WTC11 (cell line): ENCODE data around the gene TJP3. TPM values are rescaled to one million over a fixed set of nuclear protein-coding genes. Genes with fewer than 3 reads are reported as not detected.

ENCODE experiments used
- ATAC-seq: fragments of 200-7000 bp; cut with Tn5 transposase; 2 replicates; pipeline ENCODE4 v1.10.0; 2021; ENCODE audit warnings: mild to moderate bottlenecking, moderate library complexity
- CTCF ChIA-PET: fragments of 300-600 bp; sonication (Branson Sonifier 250); formaldehyde crosslinking; loops from one replicate; lab custom pipeline; 2021; ENCODE audit warnings: antibody characterized with exemption; lab: Charles Lee
- POLR2A ChIA-PET: fragments of 350-600 bp; sonication (Branson Sonifier 250); formaldehyde crosslinking; loops from one replicate; lab custom pipeline; 2021; ENCODE audit warnings: antibody characterized with exemption; lab: Charles Lee
- DNase-seq: peaks from one replicate; pipeline ENCODE4 v3.0.0; 2021; ENCODE audit warnings: low spot score
- H3K27ac Mint-ChIP-seq: 2 replicates; pipeline ENCODE4 v1.8.0; 2021; ENCODE audit warnings: mixed read lengths
- H3K27me3 Mint-ChIP-seq: 2 replicates; pipeline ENCODE4 v1.8.0; 2021; ENCODE audit warnings: low read depth, mild to moderate bottlenecking, moderate library complexity, mixed read lengths
- H3K36me3 Mint-ChIP-seq: 2 replicates; pipeline ENCODE4 v1.8.0; 2021; ENCODE audit warnings: mixed read lengths
- H3K4me1 Mint-ChIP-seq: 2 replicates; pipeline ENCODE4 v1.8.0; 2022; ENCODE audit warnings: mixed read lengths
- H3K4me3 Mint-ChIP-seq: 2 replicates; pipeline ENCODE4 v1.8.0; 2021; ENCODE audit warnings: mild to moderate bottlenecking, moderate library complexity, mixed read lengths
- H3K9me3 Mint-ChIP-seq: 2 replicates; pipeline ENCODE4 v1.8.0; 2021; ENCODE audit warnings: mixed read lengths
- ATF1 ChIP-seq: sonication (generic); formaldehyde crosslinking; IDR thresholded peaks from 2 replicates; pipeline ENCODE4 v1.8.1; 2023; ENCODE audit warnings: mild to moderate bottlenecking, moderate library complexity, missing genetic modification reagents
- ATF3 ChIP-seq: sonication (generic); formaldehyde crosslinking; conservative IDR thresholded peaks from 2 replicates; pipeline ENCODE4 v1.8.1; 2022; ENCODE audit warnings: mild to moderate bottlenecking, missing genetic modification reagents
- CREM ChIP-seq: sonication (generic); formaldehyde crosslinking; IDR thresholded peaks from 2 replicates; pipeline ENCODE4 v1.8.1; 2022; ENCODE audit warnings: mild to moderate bottlenecking, missing genetic modification reagents, moderate library complexity
- E2F1 ChIP-seq: sonication (generic); formaldehyde crosslinking; IDR thresholded peaks from 2 replicates; pipeline ENCODE4 v1.8.0; 2022; ENCODE audit warnings: mild to moderate bottlenecking, missing genetic modification reagents
- FOXJ3 ChIP-seq: sonication (generic); formaldehyde crosslinking; IDR thresholded peaks from 2 replicates; pipeline ENCODE4 v1.9.0; 2021; ENCODE audit warnings: missing genetic modification reagents, mild to moderate bottlenecking, borderline replicate concordance
- FOXP1 ChIP-seq: sonication (generic); formaldehyde crosslinking; IDR thresholded peaks from 2 replicates; pipeline ENCODE4 v1.8.0; 2022; ENCODE audit warnings: missing genetic modification reagents, mild to moderate bottlenecking, moderate library complexity, borderline replicate concordance
- FOXP4 ChIP-seq: sonication (generic); formaldehyde crosslinking; IDR thresholded peaks from 2 replicates; pipeline ENCODE4 v1.8.0; 2022; ENCODE audit warnings: mild to moderate bottlenecking, missing genetic modification reagents
- GABPB1 ChIP-seq: sonication (generic); formaldehyde crosslinking; IDR thresholded peaks from 2 replicates; pipeline ENCODE4 v1.8.1; 2023; ENCODE audit warnings: mild to moderate bottlenecking, missing genetic modification reagents
- IRF2 ChIP-seq: sonication (generic); formaldehyde crosslinking; IDR thresholded peaks from 2 replicates; pipeline ENCODE4 v1.8.0; 2022; ENCODE audit warnings: low read depth, missing genetic modification reagents, borderline replicate concordance
- MYBL2 ChIP-seq: sonication (generic); formaldehyde crosslinking; IDR thresholded peaks from 2 replicates; pipeline ENCODE4 v1.8.1; 2023; ENCODE audit warnings: mild to moderate bottlenecking, moderate library complexity, missing genetic modification reagents
- NFE2L1 ChIP-seq: sonication (generic); formaldehyde crosslinking; IDR thresholded peaks from 2 replicates; pipeline ENCODE4 v1.8.1; 2023; ENCODE audit warnings: missing genetic modification reagents
- RELA ChIP-seq: sonication (generic); formaldehyde crosslinking; IDR thresholded peaks from 2 replicates; pipeline ENCODE4 v1.8.1; 2022; ENCODE audit warnings: missing genetic modification reagents, mild to moderate bottlenecking, borderline replicate concordance
- SMAD3 ChIP-seq: sonication (generic); formaldehyde crosslinking; IDR thresholded peaks from 2 replicates; pipeline ENCODE4 v1.8.0; 2022; ENCODE audit warnings: missing genetic modification reagents, mild to moderate bottlenecking, borderline replicate concordance
- TEAD4 ChIP-seq: sonication (generic); formaldehyde crosslinking; IDR thresholded peaks from 2 replicates; pipeline ENCODE4 v1.8.0; 2022; ENCODE audit warnings: mild to moderate bottlenecking, missing genetic modification reagents
- USF1 ChIP-seq: sonication (generic); formaldehyde crosslinking; IDR thresholded peaks from 2 replicates; pipeline ENCODE4 v1.8.0; 2022; ENCODE audit warnings: mild to moderate bottlenecking, missing genetic modification reagents
- ZNF232 ChIP-seq: sonication (generic); formaldehyde crosslinking; IDR thresholded peaks from 2 replicates; pipeline ENCODE4 v1.8.0; 2022; ENCODE audit warnings: mild to moderate bottlenecking, missing genetic modification reagents
- total RNA-seq: library from RNA; stranded (reverse); gene quantifications from 3 replicates; pipeline ENCODE4 v1.2.3, GENCODE V29; 2021
- TF ChIP-seq, protein P1 (sequence below): fragments of 250-450 bp; sonication (Bioruptor Pico); IDR thresholded peaks from 2 replicates; pipeline ENCODE4 v1.9.0; 2021; ENCODE audit warnings: mild to moderate bottlenecking
- TF ChIP-seq, protein P2 (sequence below): sonication (generic); formaldehyde crosslinking; IDR thresholded peaks from 2 replicates; pipeline ENCODE4 v1.8.1; 2023; ENCODE audit warnings: mild to moderate bottlenecking, missing genetic modification reagents, moderate library complexity
- TF ChIP-seq, protein P3 (sequence below): fragments of 250-450 bp; sonication (Bioruptor Pico); IDR thresholded peaks from 2 replicates; pipeline ENCODE4 v1.8.0; 2021; ENCODE audit warnings: mild to moderate bottlenecking

Gene TJP3
- total RNA-seq, 1 experiment from 2014 or later, result 36.2 TPM

DNA sequence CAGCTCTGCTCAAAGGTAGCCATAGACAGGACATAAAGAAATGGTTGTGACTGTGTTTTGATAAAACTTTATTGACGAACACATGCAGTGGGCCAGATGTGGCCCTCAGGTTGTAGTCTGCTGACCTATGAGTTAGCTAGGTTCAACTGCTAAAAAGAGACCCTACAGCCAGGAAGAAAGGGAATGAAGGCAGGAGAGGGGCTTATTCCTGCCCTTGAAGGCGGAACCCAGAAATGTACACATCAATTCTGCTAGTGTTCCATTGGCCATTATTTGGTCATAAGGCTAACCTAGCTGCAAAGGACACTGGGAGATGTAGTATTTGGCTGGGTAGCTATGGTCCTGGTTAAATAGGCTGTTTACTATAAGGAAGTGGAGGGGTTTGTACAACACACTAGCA lies 35.3 kb downstream of the TJP3 start:
- POLR2A ChIA-PET, result no interaction called here

GRCh38 chr19:3745363-3746045 lies 37.3 kb downstream of the TJP3 start:
- no peak for TF ChIP-seq ATF3 (CRISPR knock-in tag)
- TF ChIP-seq IRF2 (CRISPR knock-in tag), result no peak
- no peak for TF ChIP-seq FOXP4 (CRISPR knock-in tag)
- no peak for TF ChIP-seq TEAD4 (CRISPR knock-in tag)
- no peak for TF ChIP-seq NFE2L1 (CRISPR knock-in tag)
- no peak for TF ChIP-seq GABPB1 (CRISPR knock-in tag)
- no peak for TF ChIP-seq FOXJ3
- TF ChIP-seq, protein P1, sequence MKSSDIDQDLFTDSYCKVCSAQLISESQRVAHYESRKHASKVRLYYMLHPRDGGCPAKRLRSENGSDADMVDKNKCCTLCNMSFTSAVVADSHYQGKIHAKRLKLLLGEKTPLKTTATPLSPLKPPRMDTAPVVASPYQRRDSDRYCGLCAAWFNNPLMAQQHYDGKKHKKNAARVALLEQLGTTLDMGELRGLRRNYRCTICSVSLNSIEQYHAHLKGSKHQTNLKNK (CRISPR knock-in tag), result no peak
- no peak for TF ChIP-seq E2F1 (CRISPR knock-in tag)
- TF ChIP-seq ZNF232 (CRISPR knock-in tag), result no peak
- no peak for TF ChIP-seq MYBL2 (CRISPR knock-in tag)
- no peak for TF ChIP-seq RELA (CRISPR knock-in tag)
- TF ChIP-seq SMAD3 (CRISPR knock-in tag), result no peak
- TF ChIP-seq FOXP1, result no peak
- no peak for TF ChIP-seq CREM (CRISPR knock-in tag)
- TF ChIP-seq ATF1 (CRISPR knock-in tag), result no peak
- no peaks in the 10 kb centered on the region for H3K27me3 Mint-ChIP-seq
- CTCF ChIA-PET, result no interaction called here
- H3K4me1 Mint-ChIP-seq, result no peaks in the 10 kb centered on the region
- POLR2A ChIA-PET, result no interaction called here
- H3K9me3 Mint-ChIP-seq, result no peaks in the 10 kb centered on the region
- H3K36me3 Mint-ChIP-seq, result peaks cover 7% of the 10 kb centered on the region
- H3K4me3 Mint-ChIP-seq, result no peak overlapping the region
- no peak for ATAC-seq
- no peak overlapping the region for H3K27ac Mint-ChIP-seq
- no peak for DNase-seq

More for the DNA sequence above, 35.3 kb downstream of the TJP3 start:
- no peaks in the 10 kb centered on the region for H3K36me3 Mint-ChIP-seq
- DNase-seq, result no peak
- H3K9me3 Mint-ChIP-seq, result no peaks in the 10 kb centered on the region
- H3K27me3 Mint-ChIP-seq, result no peaks in the 10 kb centered on the region
- TF ChIP-seq, protein P2, sequence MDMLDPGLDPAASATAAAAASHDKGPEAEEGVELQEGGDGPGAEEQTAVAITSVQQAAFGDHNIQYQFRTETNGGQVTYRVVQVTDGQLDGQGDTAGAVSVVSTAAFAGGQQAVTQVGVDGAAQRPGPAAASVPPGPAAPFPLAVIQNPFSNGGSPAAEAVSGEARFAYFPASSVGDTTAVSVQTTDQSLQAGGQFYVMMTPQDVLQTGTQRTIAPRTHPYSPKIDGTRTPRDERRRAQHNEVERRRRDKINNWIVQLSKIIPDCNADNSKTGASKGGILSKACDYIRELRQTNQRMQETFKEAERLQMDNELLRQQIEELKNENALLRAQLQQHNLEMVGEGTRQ, result peak; percentile 83
- TF ChIP-seq USF1 (CRISPR knock-in tag), result peak; percentile 84
- TF ChIP-seq, protein P3, sequence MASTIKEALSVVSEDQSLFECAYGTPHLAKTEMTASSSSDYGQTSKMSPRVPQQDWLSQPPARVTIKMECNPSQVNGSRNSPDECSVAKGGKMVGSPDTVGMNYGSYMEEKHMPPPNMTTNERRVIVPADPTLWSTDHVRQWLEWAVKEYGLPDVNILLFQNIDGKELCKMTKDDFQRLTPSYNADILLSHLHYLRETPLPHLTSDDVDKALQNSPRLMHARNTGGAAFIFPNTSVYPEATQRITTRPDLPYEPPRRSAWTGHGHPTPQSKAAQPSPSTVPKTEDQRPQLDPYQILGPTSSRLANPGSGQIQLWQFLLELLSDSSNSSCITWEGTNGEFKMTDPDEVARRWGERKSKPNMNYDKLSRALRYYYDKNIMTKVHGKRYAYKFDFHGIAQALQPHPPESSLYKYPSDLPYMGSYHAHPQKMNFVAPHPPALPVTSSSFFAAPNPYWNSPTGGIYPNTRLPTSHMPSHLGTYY (CRISPR knock-in tag), result no peak
- TF ChIP-seq, all 79 proteins: peak for 2
- CTCF ChIA-PET, result interaction anchor here (0.8 to 1.2 kb wide), 3 partner anchors 18 to 51 kb away, joined by 3 to 4 read pairs (median 3); partner anchors contain the start of gene APBA3
- ATAC-seq, result peak; percentile 82
- H3K4me3 Mint-ChIP-seq, result no peak overlapping the region
- H3K27ac Mint-ChIP-seq, result peak overlapping the region; percentile 50; the same call in 1 of the 2 replicates
- H3K4me1 Mint-ChIP-seq, result no peaks in the 10 kb centered on the region
